ENCODE results near the gene CFAP210.
A peak's percentile ranks its signal among the peaks of the same experiment; 100 is the strongest.

CFAP210 gene

GRCh38 chr2:169694113-169694893 lies at the start of gene CFAP210, which contains the start of gene PHOSPHO2:
Gene CFAP210 (minus strand): TSS chr2:169694405. CDS start chr2:169694327, 78 bp downstream.
Gene PHOSPHO2 (plus strand): TSS chr2:169694469. CDS start chr2:169700972, 6,503 bp downstream.
- DNase-seq: peak; percentile 99

- DNase-seq: no peak
Measured at GRCh38 chr2:169743549-169743948, 49.3 kb upstream of the CFAP210 start.

- DNase-seq: no peak
Measured at GRCh38 chr2:169739351-169739750, 45.1 kb upstream of the CFAP210 start.

- DNase-seq: no peak
Measured at GRCh38 chr2:169738566-169739229, 44.5 kb upstream of the CFAP210 start.

- no peak for DNase-seq
Measured at GRCh38 chr2:169736902-169737301, 42.7 kb upstream of the CFAP210 start.

GRCh38 chr2:169735623-169736022 lies 41.4 kb upstream of the CFAP210 start:
- DNase-seq: no peak

- peak; percentile 20 for DNase-seq
Measured at GRCh38 chr2:169734169-169734847, 40.1 kb upstream of the CFAP210 start.

- DNase-seq: no peak
Measured at GRCh38 chr2:169732583-169733358, 38.6 kb upstream of the CFAP210 start.

GRCh38 chr2:169732075-169732474 lies 37.9 kb upstream of the CFAP210 start:
- no peak for DNase-seq

- DNase-seq: no peak
Measured at GRCh38 chr2:169729274-169729605, 35.0 kb upstream of the CFAP210 start.

GRCh38 chr2:169727065-169727464 lies 32.9 kb upstream of the CFAP210 start:
- DNase-seq: no peak

- no peak for DNase-seq
Measured at GRCh38 chr2:169721016-169721415, 26.8 kb upstream of the CFAP210 start.

- DNase-seq: no peak
Measured at GRCh38 chr2:169718930-169719504, 24.8 kb upstream of the CFAP210 start.

- DNase-seq: no peak
Measured at GRCh38 chr2:169717691-169718063, 23.5 kb upstream of the CFAP210 start.

- no peak for DNase-seq
Measured at GRCh38 chr2:169716938-169717690, 22.9 kb upstream of the CFAP210 start.

GRCh38 chr2:169716238-169716886 lies 22.2 kb upstream of the CFAP210 start:
- no peak for DNase-seq

GRCh38 chr2:169715379-169716237 lies 21.4 kb upstream of the CFAP210 start:
- DNase-seq: no peak

- no peak for DNase-seq
Measured at GRCh38 chr2:169714699-169715098, 20.5 kb upstream of the CFAP210 start.

GRCh38 chr2:169713331-169713730 lies 19.1 kb upstream of the CFAP210 start:
- no peak for DNase-seq

- DNase-seq: no peak
Measured at GRCh38 chr2:169712791-169713227, 18.6 kb upstream of the CFAP210 start.
